Smooth muscle cell of bladder (primary cell): ENCODE results near the gene SIRPB1. TPM values are rescaled to one million over a fixed set of nuclear protein-coding genes. Genes with fewer than 3 reads are reported as not detected.

Source experiments
- total RNA-seq: library from RNA; depleted of rRNA; stranded (reverse); fragments of >200 nt; gene quantifications from 2 replicates; pipeline ENCODE4 v1.2.3, GENCODE V29; 2014

SIRPB1 gene
- 0.71 TPM in 1 of 2 replicates, not detected in the other for total RNA-seq

GRCh38 chr20:1619861-1620444, at the start of gene SIRPB1:
Gene SIRPB1, minus strand, starts transcription at chr20:1620009. Its CDS starts 65 bp downstream, at chr20:1619944.

DNA sequence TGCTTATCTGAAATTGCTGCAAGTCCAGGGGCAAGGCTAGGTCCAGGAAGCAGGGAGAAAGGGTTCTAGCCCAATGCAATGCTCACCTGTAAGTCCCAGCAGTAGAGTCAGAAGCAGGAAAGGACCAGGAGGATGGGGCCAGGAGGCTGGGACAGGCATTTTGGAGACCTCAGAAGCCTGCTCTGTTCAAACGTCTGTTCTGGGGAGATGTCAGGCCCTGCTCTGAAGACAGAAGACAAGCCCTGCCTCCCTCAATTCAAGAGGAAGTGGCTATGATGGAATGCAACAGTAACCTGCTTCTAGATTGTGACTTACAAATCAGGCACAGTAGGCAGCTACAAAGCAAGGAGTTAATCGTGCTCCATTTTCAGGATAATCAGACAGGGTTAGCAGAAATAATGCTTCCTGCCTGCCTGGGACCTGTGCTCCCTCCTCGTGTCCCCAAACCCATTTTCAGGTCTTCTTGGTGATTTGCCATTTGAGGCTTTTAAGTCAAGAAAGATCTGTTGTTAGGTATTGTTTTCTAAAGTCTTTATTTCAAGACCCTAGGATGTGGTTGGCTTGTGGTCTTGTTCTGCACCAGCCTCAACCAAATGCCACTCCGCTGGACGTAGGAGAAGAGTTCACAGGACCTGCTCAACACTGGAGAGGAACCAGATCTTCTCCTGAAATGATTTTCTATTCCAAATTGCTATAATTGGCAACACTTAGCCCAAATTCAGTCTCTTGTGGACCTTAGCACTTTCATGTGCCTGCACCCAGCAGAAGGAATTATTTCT, 37.9 kb upstream of the SIRPB1 start, which contains the start of gene SIRPG:
SIRPG (minus strand) TSS at position 224 of the 779 bp plus-strand sequence; CDS start at position 159, 65 bp downstream.

Other genes starting within 250 kb of the SIRPB1 start
- gene FKBP1A, start 227.0 kb downstream of the SIRPB1 start, total RNA-seq = 93.2 and 97.1 TPM in 2 replicates
- 16.1 and 23.9 TPM in 2 replicates for gene NSFL1C, start 153.2 kb downstream of the SIRPB1 start, total RNA-seq
- not detected in 2 replicates for gene SIRPB2, start 128.6 kb downstream of the SIRPB1 start, total RNA-seq
- not detected in 2 replicates for gene SIRPD, start 62.3 kb downstream of the SIRPB1 start, total RNA-seq
- gene SIRPG, start 37.8 kb upstream of the SIRPB1 start, total RNA-seq = not detected in 2 replicates